CD4-positive, alpha-beta T cell treated with Interferon gamma for 1 hour (primary cell): ENCODE data around the gene RAD21L1.
A peak's percentile ranks its signal among the peaks of the same experiment; 100 is the strongest.

Source experiments
- DNase-seq: peaks from one replicate; pipeline ENCODE4 v3.0.0-alpha.2; 2020

RAD21L1 gene

DNA sequence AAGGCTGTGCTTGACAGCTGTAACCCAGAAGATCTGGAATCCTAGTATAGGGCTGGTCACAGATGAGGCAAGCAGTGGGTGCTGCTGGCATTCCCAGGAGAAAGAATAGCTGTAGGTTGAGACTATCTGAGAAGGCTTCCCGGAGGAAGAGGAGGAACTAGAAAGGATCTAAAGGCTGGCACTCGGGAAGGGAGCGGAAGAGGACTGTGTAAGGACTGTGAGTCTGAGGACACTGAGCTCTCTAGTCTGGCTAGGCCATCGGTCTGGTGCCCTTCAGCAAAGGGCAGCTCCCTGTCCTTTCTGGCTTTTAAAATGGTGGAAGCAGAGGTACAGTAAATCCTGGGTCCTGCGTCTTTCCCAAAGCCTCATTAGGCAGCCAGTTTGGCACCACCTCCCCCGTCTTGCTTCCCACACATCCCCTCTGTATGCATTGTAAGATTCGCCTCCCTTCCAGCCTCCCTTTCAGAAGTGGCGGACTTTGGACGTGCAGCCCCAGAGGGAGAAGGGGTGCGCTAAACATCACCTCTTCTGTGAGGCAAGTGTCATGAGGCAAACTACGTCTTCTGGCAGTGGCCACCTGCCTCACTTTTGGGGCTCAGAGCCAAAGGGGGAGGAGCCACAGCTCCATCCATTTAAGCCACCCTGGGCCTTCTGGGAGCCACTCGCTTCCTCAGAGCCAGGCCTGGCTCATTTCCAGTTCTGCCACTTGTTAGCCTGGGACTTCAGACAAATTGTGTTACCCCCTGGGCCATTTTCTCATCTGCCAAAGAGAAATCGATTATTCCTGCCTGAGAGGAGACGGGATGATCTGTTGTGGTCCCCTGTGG lies 48.9 kb downstream of the RAD21L1 start:
- no peak for DNase-seq

DNA sequence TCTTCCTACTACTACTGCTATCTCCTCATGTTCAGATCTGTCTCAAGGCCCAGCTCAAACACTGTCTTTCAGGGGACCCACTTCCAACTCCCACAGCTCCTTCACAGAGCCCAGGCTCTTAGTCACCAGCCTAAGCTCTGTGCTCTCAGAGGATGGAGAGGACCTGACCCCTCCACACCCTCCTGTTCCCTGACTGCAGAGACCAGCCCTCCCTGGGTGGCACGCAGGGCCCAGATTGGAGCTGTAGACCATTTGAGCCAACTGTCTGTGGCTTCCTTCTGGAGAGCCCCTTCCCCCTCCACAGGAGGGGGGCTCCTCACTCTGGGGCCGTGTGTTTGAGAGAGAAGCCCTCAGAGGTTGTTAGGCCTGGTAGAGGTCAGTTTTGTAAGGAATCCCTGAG lies 50.1 kb downstream of the RAD21L1 start:
- DNase-seq = no peak

DNA sequence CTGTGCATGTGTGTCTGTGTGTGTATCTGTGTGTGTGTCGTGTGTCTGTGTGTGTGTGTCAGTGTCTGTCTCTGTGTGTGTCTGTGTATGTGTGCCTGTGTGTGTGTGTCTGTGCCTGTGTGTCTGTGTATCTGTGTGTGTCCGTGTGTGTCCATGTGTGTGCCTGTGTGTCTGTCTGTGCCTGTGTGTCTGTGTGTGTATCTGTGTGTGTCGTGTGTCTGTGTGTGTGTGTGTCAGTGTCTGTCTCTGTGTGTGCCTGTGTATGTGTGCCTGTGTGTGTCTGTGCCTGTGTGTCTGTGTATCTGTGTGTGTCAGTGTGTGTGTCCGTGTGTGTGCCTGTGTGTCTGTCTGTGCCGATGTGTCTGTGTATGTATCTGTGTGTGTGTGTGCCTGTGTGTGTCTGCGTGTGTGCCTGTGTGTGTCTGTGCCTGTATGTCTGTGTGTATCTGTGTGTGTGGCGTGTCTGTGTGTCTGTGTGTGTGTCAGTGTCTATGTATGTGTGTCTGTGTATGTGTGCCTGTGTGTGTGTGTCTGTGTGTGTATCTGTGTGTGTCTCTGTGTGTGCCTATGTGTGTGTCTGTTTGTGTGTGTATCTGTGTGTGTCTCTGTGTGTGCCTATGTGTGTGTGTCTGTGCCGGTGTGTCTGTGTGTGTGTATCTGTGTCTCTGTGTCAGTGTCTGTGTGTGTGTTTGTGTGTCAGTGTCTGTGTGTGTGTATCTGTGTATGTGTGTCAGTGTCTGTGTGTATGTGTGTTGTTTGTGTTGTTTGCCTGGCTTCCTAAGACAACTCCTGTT lies 51.9 kb downstream of the RAD21L1 start:
- DNase-seq = no peak

DNA sequence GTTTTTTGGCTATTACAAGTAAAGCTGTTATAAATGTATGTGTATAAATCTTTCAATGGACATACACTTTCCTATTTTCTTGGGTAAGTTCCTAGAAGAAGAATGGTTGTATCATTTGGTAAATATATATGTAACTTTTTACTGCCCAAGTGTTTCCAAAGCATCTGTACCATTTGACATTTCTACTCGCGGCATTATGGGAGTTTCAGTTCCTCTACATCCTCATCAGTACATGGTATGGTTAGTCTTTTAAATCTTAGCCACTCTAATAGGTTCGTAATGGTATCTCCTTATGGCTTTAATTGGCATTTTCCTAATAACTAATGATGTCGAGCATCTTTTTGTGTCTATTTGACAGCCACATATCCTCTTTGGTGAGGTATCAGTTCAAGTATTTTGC lies 53.1 kb downstream of the RAD21L1 start:
- DNase-seq = no peak

DNA sequence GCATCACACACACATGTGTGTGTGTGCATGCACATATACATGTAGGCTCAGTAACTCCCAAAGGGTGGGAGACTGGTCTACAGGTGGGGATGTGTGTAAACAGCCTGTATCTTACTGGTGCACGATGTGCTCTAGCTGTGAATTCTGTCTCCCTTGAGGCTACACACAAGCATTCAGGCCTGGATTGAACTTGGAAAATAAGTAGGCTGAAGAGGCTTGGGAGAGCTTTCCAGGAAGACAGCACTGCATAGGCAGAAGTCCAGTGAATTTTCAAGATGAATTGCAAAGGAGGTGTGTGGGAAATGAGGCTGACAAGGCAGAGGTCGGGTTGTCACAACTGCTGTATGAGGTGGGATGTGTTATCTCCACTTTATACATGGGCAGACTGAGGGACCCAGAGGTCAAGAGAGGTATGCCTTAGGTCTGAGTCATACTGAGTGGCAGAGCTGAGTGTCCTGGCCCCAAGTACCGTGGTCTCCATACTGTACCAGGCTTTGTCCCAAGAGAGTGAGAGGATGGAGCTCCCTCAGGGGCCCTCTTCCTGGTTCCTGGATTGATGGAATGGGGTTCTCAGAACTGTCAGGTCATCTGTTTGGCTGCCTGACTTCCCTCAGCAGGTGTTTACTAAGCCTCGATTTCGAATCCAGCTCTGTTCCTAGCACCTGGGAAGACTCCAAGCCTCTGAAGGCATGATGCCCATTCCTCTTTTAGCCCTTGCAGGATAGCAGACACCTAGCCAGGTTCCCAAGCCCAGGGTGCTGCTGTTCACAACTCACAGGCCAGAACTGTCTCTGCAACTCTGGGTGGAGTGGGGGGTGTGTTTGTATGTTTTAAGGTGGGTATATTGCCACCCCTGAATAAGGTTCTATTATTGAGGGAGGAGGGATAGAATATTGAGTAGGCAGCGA lies 54.6 kb downstream of the RAD21L1 start:
- DNase-seq = no peak

DNA sequence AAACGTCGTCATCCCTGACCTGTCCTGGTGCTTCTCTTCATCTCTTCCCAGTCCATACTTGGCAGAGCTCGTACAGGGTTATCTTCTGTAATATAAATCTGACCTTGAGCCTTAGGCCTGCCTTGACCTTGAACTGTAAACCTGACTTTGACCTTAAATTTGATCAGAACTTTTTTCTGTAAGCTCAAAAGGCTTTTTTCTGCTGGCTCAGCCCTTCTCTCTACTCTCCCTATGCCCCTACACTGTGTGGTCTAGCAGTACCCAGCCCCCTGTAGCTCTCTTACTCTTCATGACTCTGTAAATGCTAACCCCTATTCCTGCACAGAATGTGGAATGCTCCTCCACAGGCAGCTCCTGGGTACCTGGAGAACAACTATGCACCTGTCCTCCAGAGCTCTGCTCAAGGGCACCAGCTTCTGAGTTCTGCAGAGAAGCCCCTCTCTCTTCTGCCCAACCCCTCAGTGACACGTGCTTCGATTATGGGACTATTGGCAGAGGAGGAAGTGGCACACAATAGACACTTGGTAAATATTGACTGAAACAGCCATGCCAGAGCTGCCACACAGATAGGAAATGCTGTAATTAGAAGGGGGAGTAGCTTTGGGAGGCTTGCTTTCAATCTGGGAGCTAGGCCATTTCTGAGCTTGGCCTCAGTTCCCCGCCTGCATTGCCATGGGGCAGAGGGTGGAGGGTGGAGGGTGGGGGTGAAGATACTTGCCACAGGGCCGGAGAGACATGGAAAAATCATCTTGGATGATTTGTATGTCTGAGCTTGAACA lies 55.6 kb downstream of the RAD21L1 start:
- DNase-seq = no peak

DNA sequence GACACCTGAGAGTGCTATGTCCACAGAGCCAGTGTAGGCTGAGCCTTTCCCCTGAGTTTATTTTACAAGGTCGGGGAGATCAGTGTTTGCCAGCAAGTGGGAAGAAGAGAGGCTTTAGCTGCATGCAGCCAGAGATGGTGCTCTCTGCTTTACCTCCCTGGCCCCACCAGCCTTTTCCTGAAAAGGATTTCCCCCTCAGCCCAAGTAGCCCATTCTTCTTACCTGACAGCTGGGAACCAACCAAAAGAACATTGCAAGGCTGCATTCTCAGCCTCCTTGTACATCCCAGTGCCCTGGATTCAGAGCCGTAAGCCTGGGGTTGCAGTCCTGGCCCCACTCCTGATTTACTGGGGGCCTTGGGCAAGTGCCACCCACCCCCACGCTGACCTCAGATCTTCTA lies 57.1 kb downstream of the RAD21L1 start:
- no peak for DNase-seq

DNA sequence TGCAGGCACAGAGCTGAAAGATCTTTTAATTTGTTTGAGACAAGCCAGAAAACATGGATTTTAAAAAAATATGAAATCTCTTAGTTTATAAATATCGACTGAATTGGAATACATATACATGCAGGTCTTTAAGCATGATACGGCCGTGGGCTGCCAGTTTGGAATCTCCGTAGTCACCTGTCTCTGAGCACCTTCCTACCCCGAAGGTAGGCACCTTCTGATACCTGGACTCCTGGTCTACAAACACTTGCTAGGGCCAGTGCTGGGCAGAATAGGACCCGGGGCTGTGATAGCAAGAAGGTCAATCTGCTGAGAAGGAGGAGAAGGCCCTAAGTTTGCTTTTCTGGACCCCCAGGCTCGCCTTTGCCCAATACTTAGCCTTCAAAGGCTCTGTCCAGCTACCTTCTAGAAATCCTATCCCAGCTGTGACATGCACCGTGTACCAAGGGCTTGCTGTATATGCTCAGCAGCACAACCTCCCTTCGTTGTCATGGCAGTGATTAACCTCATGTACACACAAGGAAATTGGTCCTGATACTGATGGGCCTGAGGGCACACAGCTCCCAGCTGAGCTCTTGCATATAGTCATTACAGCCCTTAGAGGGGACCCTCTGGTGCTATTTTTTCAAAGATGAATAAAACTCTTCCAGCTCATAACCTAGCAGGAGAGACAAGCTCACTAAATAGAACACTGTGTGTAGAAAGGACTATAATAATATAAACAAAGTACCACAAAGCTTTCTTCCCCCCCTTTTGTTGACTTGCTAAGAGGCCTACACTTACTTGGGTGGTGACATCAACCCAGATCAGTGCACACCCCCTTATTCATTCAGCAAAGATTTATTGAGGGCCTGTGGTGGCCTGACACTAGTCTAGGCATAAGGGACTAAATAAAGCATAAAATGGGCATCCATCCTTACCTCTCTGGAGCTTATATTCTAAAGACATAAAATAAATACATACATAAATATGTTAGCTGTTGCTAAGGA lies 58.0 kb downstream of the RAD21L1 start:
- DNase-seq = no peak

DNA sequence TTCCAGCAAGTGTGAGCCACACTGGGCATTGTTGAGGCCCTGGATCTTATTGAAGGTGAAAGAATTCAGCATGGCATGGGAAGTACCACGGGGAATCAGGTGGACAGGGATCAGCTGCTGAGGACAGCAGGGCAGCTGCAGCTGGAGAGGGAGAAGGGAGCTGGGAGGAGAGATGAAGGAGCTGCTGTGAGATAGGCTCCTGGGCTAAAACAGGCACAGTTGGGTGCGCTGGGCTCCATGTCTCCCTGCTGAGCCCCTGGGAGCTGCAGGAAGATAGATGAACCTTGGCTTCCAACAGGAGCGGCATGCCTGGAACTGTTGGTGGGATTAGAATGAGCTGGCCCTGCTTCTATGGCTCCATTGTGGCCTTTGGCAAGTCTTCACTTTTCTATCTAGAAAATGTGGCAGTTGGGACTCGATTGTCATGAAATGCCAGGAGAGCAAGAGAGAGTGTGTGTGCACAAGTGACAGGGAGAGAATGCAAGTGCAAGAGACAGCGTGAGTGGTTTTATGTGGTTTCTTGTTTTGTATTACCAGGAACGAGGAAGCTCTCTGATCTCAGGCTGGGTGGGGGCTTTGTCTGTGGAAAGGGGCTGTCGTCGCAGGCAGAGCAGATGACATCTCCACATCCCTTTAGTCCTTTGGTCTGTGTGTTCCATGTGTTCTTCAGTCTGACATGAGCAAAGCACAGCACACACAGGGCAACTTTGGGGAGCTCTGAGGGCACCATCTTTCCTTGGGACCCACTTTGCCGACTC lies 60.6 kb downstream of the RAD21L1 start:
- DNase-seq = peak; percentile 42

DNA sequence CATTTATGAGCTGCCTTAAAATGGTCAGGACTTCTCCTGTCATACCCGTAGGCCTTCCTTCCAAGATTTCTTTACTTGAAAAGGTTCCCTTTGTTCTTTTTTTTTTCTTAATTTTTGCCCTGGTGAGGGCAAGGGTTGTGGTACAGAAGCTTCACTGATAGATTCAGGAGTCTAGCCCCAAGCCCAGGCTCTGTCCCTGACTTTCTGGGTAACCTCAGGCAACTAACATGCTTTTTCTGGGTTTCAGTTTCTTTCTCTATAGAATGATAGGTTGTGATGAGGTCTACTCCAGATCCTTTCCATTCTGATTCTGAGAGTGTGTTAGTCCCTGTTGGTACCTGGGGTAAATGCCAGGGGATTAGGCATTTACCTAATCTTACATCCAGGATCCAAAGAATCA lies 61.5 kb downstream of the RAD21L1 start:
- DNase-seq = no peak

DNA sequence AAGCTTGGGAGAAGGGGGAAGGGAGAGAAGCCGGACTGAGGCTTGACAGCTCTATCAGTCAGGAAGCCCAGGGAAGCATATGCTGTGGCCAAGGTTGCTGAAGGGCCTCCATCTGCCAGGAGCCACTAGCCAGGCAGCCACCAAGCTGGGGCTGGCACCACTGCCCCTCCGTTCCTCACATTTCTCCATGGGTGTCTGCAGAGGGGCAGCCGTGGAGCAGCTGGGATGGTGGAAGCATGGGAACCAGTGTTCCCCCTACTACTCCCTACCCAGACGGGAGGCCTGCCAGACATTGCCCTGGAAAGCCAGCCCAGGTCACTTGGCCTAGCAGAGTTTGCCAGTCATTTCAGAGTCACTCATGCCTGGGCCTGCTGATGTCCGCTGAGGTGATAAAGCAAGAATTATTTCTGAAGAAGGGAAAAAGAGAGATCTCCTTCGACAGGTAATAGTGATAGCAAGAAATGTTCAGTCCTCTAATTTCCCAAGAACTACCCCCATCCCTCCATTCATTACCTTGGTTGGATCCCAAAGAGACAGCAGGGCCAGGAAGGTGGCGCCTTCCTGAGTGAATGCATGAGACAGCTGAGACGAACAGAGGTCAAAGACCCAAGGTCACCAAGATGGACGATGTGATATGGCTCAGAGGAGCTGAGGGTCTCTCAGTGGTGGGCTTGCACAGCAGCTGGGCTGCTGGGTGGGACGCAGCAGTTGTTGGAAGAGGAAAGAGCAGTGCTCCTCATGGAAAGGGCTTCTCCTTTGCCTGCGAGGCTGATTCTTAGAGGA lies 62.1 kb downstream of the RAD21L1 start:
- no peak for DNase-seq

DNA sequence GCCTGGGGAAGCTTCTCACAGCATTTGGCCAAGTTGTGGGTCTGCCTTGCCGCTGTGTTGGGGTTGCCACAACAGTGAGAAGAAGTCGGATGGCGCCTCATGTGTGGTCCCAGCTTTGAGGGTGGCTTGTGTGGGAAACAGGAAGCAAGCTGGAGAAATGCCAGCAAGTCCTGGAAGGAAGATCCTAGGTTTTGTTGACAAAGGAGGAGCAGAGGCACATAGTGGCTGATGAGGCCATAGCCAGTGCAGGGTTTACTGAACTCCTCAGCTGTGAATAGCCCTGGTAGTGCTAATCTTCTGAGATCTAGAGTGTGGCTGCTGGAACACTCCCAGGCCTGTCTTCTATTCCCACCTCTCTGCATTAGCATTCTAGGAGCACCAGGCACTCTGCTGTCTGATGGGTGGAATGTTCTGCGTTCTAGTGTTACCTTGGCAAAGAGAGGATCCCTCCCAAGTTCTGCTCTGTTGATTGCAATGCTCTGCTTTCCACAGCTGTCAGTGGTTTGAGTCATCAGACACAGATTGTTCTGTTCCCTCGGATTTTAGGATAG lies 65.4 kb downstream of the RAD21L1 start:
- DNase-seq = no peak

DNA sequence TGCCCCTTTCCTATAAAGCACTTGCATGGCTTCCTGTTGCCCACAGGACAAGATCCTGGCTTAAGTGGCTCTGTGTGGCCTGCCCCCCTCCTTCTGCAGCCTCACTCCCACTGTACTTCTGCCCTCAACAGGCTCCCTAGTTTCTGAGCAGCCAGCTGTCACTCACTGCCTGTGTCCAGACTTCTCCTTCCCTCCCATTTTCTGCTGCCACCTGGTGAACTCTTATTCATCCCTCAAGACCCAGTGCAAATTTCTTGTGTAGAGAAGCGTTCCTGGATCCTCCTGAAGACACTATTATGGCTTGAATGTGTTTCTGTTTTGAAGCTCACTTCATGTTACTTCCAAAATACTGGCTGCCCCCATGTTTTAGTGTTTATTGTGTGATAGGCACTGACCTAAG lies 66.8 kb downstream of the RAD21L1 start:
- no peak for DNase-seq

DNA sequence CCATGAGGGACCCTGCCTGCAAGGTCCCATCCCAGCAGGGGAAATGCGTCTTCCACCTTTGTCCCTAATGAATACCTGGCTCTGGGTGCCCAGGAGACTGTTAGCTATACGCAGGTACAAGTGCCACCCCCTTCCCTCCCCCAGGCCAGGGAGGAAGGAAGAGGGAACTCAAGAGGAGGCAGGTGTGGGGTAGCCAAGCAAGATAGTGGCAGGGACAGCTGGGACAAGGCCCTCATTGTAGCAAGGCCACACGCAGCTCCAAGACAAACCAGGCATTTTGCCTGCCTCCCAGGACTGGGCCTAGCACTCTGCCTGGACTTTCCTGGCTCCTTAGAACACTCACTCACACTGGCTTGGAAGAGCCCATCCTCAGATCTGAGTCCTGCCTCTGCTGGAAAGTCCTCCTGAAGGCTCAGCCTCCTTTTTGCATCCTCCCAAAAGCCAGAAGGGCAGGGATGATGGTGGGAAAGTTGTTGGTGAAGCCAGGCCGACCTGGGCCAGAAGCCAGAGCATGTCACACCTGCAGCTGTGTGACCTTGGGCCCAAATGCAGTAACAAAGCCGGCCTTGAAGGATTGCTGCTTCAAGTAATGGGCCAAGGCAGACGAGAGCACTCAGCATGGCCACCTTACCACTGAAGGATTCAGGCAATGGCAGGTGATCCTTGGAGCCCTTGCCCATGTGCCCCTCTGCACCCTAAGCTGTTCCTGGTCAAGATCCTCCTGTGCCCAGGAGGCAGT lies 68.0 kb downstream of the RAD21L1 start:
- DNase-seq = no peak

DNA sequence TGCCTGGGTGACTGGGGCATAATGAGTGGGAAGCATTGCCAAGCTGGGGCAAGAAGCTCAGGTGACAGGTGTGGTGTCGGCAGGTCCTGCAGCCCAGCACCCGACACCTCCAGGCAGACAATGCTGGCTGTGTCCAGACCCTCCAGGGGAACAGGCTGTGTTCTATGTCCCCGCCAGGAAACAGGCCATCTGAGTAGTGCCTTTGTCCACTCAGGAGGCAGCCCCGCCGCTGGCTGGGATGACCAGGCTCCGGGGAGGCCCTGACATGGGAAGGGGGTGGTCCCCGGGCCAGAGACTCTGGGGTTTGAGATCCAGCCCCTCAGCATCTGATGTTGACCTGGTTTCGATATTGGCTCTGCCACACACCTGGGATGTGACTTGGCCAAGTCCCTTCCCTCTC lies 68.7 kb downstream of the RAD21L1 start:
- DNase-seq = no peak

DNA sequence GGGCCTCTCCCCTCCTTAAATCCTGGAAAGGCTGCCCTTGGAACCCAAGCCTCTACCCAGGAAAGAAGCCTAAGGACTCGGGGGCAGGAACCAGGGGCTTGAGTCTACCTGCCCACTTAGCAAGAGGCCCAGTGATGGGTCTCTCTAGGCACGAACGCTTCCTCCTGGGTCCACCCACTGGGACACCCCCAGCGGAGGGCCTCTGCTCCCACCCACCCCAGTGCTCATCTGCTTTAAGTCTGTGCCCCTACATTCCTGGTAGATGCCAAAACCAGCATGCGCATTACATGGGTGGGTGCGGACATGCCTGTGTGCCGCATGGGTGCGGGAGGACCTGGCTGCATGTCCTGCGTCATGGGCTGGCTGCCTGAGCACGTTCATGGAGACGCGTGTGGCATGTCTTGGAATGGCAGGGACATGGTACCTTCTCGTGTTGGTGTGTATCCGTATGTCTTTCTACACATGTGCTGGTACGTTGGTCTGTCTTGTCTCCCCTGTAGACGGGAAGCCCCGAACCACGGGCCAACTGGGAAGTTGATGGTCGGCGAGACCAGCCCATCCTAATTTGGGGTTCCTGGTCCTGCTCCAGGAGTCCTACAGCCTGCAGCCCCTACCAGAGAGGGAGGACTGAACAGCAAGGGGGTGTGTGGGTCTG lies 69.6 kb downstream of the RAD21L1 start:
- DNase-seq = no peak

DNA sequence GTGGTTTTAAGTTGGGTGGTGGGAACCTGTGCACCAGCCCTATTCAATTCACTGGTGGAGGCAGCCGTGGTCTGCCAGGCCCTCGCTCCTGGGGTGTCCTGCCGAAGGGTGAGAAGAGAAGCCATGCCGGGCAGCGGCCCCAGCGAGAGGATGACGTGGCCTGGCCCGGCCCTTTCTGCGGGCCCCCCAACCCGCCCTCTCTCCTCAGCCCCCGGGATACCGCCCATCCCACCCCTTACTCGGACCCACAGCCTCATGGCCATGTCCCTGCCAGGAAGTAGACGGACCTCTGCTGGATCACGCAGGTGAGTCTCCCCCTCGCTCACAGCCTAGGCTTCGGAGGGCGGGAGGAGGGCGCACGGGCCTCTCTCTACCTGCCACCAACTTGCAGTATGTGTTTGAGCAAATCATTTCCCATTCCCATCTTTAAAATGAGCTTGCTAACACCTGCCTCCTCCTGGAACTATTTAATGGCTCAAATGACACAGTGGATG lies 70.3 kb downstream of the RAD21L1 start:
- no peak for DNase-seq

DNA sequence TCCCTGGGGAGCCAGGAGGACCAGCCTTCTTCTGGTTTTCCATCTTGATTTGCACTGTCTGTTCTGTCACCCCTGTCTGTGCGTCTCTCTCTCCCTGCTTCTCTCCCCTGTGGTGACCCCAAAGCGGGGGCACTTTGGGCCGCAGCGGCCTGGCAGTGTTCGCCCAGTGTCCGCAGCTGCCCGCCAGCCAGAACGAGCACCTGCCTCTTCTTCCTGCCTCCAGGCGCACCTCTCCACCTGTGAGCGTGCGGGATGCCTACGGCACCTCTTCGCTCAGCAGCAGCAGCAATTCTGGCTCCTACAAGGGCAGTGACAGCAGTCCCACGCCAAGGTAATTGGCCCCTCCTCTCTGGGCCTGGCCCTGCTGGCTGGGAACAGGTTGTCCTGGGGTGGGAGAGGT lies 71.1 kb downstream of the RAD21L1 start:
- DNase-seq = no peak
